OCI-LY7 (cell line): Measurements from ENCODE around the gene PIP4P1. TPM values are rescaled to one million over a fixed set of nuclear protein-coding genes. Genes with fewer than 3 reads are reported as not detected.

Experiments
- BruUV-seq: library from RNA; stranded (reverse); fragments of 400-500 nt; replicated peaks from 2 replicates; lab custom pipeline; 2021; lab: Mats Ljungman, UMichigan
- CTCF ChIA-PET: fragments of 300-600 bp; sonication (Branson Sonifier 250); formaldehyde crosslinking; loops from one replicate; lab custom pipeline; 2022; ENCODE audit warnings: antibody characterized with exemption; ENCODE audit not compliant: unreplicated experiment; lab: Charles Lee
- POLR2A ChIA-PET: fragments of 300-600 bp; sonication (Branson Sonifier 250); formaldehyde crosslinking; loops from one replicate; lab custom pipeline; 2022; ENCODE audit warnings: antibody characterized with exemption; lab: Charles Lee
- DNase-seq: peaks from one replicate; pipeline ENCODE4 v3.0.0-alpha.2; 2015; ENCODE audit warnings: low spot score
- H2AFZ ChIP-seq: fragments of 200-600 bp; sonication (generic), shearing (Covaris generic); 2 replicates; pipeline ENCODE4 v1.6.1; 2014; ENCODE audit warnings: mild to moderate bottlenecking, antibody characterized with exemption, low read length, moderate library complexity
- H3K27ac ChIP-seq: fragments of 200-600 bp; sonication (generic); 2 replicates; pipeline ENCODE4 v1.5.1; 2014; ENCODE audit warnings: mixed run types, low read depth, mild to moderate bottlenecking, moderate library complexity, low read length, inconsistent platforms; ENCODE audit not compliant: poor library complexity, severe bottlenecking
- H3K36me3 ChIP-seq: fragments of 200-600 bp; sonication (generic); 2 replicates; pipeline ENCODE4 v1.6.1; 2014; ENCODE audit warnings: mild to moderate bottlenecking, antibody characterized with exemption, low read length, moderate library complexity, mixed read lengths; ENCODE audit not compliant: insufficient read depth
- H3K4me1 ChIP-seq: fragments of 200-600 bp; sonication (generic); 2 replicates; pipeline ENCODE4 v1.5.1; 2014; ENCODE audit warnings: mild to moderate bottlenecking, low read length; ENCODE audit not compliant: insufficient read depth, poor library complexity, severe bottlenecking
- H3K4me2 ChIP-seq: fragments of 200-600 bp; sonication (generic); 2 replicates; pipeline ENCODE4 v1.6.1; 2014; ENCODE audit warnings: mild to moderate bottlenecking, low read length
- H3K4me3 ChIP-seq: fragments of 200-600 bp; sonication (generic); 2 replicates; pipeline ENCODE4 v1.5.1; 2014; ENCODE audit warnings: mild to moderate bottlenecking, low read depth, low read length; ENCODE audit not compliant: poor library complexity, severe bottlenecking
- H3K79me2 ChIP-seq: fragments of 200-600 bp; sonication (generic); 2 replicates; pipeline ENCODE4 v1.6.1; 2016; ENCODE audit warnings: low read depth, mild to moderate bottlenecking, low read length, moderate library complexity, mixed read lengths; ENCODE audit not compliant: insufficient read depth
- H3K9me2 ChIP-seq: fragments of 200-600 bp; sonication (generic); 2 replicates; pipeline ENCODE4 v1.6.1; 2016; ENCODE audit warnings: mild to moderate bottlenecking, low read length, mixed read lengths; ENCODE audit not compliant: insufficient read depth
- H3K9me3 ChIP-seq: fragments of 200-600 bp; sonication (generic); 2 replicates; pipeline ENCODE4 v1.6.1; 2014; ENCODE audit warnings: mild to moderate bottlenecking, mixed run types, low read length, mixed read lengths
- H4K20me1 ChIP-seq: fragments of 200-600 bp; sonication (generic); 2 replicates; pipeline ENCODE4 v1.6.1; 2014; ENCODE audit warnings: mild to moderate bottlenecking, antibody characterized with exemption, low read length, moderate library complexity, mixed read lengths; ENCODE audit not compliant: insufficient read depth
- EZH2phosphoT487 ChIP-seq: fragments of 200-600 bp; sonication (generic); IDR thresholded peaks from 2 replicates; pipeline ENCODE4 v1.6.1; 2018; ENCODE audit warnings: low read depth, borderline replicate concordance, mild to moderate bottlenecking, mixed run types, antibody characterized with exemption, low read length, moderate library complexity, mixed read lengths
- intact Hi-C: fragments of 100-400 bp; cut with micrococcal nuclease; formaldehyde crosslinking; loops from one replicate; pipeline ENCODE4 v1.10.0; 2022; ENCODE audit not compliant: unreplicated experiment
- total RNA-seq, 2 experiments: library from RNA; depleted of rRNA in 1 of 2; stranded (reverse); fragments of >200 nt in 1 of 2; shearing (Covaris generic) in 1 of 2; gene quantifications; 2 replicates each; pipeline ENCODE4 v1.2.3, GENCODE V29; 2014 to 2022
- TF ChIP-seq, protein P1 (sequence below): fragments of 200-600 bp; sonication (generic); conservative IDR thresholded peaks from 2 replicates; pipeline ENCODE4 v1.5.1; 2014; ENCODE audit warnings: mild to moderate bottlenecking, antibody characterized with exemption, low read length, moderate library complexity, mixed read lengths

The PIP4P1 gene
- total RNA-seq, 2 experiments from 2014 or later = 26.9 to 44.7 TPM

- POLR2A ChIA-PET = interaction anchor here (1.1 to 4.1 kb wide), 6 partner anchors 8 to 142 kb away, joined by 5 to 32 read pairs (median 19); partner anchors contain the start of genes APEX1, OSGEP, PARP2 and PIP4P1
Measured at GRCh38 chr14:20468764-20469241, 7.6 kb upstream of the PIP4P1 start.

DNA sequence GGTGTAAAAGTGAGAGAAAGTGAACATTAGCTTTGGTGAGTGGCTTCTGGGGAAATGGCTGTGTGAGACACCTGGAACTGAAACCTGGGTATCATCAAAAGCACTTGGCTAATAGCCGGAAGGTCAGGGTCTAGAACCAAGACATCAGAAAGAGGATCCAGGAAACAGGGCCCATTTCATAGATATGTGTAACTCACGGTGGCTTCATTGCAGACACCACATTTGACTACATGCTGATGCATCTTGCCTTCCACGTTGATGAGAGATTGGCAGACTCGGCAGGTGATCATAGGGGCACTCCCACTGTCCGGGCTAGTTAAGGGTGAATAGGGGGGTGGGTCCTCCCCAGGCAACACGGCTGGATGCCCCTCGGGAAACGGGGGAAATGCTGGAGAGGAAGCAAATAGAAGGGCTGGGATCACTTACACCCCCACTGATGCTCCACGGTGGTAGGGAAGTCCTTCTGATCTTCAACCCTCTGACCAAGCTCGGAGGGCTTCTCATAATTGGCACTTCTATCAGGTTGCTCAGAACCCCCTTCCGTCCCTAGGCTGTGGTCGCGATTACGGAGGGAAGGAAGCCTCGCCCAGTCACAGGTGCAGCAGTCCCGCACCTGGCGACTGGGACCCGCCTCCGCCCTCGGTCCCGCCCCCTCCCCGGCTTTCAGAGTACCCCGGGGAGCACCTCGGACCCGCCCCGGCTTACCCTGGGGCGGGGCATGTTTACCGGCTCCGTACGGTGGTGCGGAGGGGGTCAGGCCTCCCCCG, 593 bp downstream of the PIP4P1 start:
- Histone ChIP-seq H3K79me2 (peaks cover 47% of the 10 kb centered on the region), H3K4me3 (peak overlapping the region; percentile 83), H3K9me3 (no peaks in the 10 kb centered on the region), H3K4me1 (peaks cover 62% of the 10 kb centered on the region), H2AFZ (no peak overlapping the region), H3K36me3 (peaks cover 47% of the 10 kb centered on the region), H3K9me2 (no peaks in the 10 kb centered on the region), H4K20me1 (peaks cover 14% of the 10 kb centered on the region; the same call in 1 of the 2 replicates), H3K4me2 (peak overlapping the region; percentile 99), H3K27ac (peak overlapping the region; percentile 84)
- TF ChIP-seq EZH2phosphoT487 = no peak
- TF ChIP-seq, protein P1, sequence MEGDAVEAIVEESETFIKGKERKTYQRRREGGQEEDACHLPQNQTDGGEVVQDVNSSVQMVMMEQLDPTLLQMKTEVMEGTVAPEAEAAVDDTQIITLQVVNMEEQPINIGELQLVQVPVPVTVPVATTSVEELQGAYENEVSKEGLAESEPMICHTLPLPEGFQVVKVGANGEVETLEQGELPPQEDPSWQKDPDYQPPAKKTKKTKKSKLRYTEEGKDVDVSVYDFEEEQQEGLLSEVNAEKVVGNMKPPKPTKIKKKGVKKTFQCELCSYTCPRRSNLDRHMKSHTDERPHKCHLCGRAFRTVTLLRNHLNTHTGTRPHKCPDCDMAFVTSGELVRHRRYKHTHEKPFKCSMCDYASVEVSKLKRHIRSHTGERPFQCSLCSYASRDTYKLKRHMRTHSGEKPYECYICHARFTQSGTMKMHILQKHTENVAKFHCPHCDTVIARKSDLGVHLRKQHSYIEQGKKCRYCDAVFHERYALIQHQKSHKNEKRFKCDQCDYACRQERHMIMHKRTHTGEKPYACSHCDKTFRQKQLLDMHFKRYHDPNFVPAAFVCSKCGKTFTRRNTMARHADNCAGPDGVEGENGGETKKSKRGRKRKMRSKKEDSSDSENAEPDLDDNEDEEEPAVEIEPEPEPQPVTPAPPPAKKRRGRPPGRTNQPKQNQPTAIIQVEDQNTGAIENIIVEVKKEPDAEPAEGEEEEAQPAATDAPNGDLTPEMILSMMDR = no peak
- CTCF ChIA-PET = interaction anchor here (0.8 to 1.3 kb wide), 3 partner anchors 45 to 132 kb away, joined by 3 to 8 read pairs (median 4); partner anchors contain the start of gene CCNB1IP1
- POLR2A ChIA-PET = interaction anchor here (0.6 to 5.4 kb wide), 20 partner anchors 8 to 1770 kb away, joined by 3 to 58 read pairs (median 4); partner anchors contain the start of genes CCNB1IP1, PARP2 and PNP
- peak; percentile 73 for DNase-seq
- BruUV-seq = no TSS peak
- intact Hi-C loops = loop anchor here (1.0 to 10.0 kb wide), 5 partner anchors 48 to 1464 kb away; partner anchors contain the start of genes PARP2, RNASE4, TEP1 and TTC5

More at GRCh38 chr14:20468764-20469241, 7.6 kb upstream of the PIP4P1 start:
- no peak for DNase-seq
- Histone ChIP-seq H3K4me3 (peak overlapping the region; percentile 83), H2AFZ (peak overlapping the region; percentile 93), H3K4me2 (peak overlapping the region; percentile 89), H3K9me3 (no peaks in the 10 kb centered on the region), H3K4me1 (peaks cover 27% of the 10 kb centered on the region), H3K27ac (peak overlapping the region; percentile 71), H3K9me2 (no peaks in the 10 kb centered on the region), H4K20me1 (peaks cover 17% of the 10 kb centered on the region), H3K36me3 (peaks cover 31% of the 10 kb centered on the region), H3K79me2 (peaks cover 43% of the 10 kb centered on the region)
- BruUV-seq = no TSS peak
- TF ChIP-seq, protein P1 = no peak
- TF ChIP-seq EZH2phosphoT487 = no peak
- CTCF ChIA-PET = no interaction called here
- intact Hi-C loops = loop anchor here (1.0 to 10.0 kb wide), 3 partner anchors 56 to 1456 kb away; partner anchors contain the start of genes PARP2 and TEP1
